HG02588 (cell line): Measurements from ENCODE around the gene TBC1D3H.
"Not testable (repeated sequence)": the region's sequence is repeated elsewhere in the genome, so short reads cannot be mapped to it uniquely, and the experiment has no call there.

Experiments used
- ATAC-seq: cut with Tn5 transposase; IDR thresholded peaks from one replicate; pipeline ENCODE4 v1.9.1; 2021; ENCODE audit warnings: mild to moderate bottlenecking, moderate library complexity; ENCODE audit not compliant: unreplicated experiment

The TBC1D3H gene

DNA sequence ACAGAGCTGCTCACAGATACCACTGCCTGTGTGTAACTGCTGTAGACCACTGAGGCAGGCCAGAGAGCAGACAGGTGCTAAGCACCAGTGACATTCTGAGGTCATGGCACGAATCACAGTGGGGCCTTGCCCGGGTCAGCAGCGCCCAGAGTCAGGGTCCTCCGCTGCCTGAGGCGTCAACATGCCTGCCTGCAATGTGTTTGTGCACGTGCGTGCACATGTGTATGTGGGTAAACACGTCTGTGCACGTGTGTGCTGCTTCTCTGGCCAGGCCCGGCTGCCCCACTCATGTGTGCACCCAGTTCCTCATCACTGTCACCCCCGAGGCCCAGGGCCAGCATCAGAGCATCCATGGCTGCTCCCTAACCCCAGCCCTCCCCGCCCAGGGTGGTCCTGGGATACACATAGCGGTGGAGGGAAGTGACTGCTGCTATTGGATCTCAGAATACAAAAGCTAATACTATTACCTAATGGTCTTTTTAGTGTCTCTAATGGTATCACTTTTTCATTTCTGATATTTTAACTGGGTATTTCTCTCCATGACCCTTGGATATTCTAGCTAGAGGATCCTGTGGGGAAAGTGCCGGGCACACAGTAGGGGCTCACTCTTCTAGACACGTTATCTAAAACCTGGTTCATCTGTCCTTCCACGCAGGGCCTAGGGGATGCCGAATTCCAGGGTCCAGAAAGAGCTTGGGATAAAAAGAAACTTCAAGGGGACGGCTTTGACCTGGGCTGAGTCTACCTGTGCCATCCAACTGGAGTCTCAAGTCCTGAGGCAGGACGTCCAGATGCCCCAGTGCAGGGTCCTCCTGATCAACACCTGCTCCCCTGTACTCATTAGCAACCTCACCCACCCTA lies at the start of gene TBC1D3H:
Gene TBC1D3H, minus strand, starts transcription at position 51 of the 861 bp plus-strand sequence. CDS start 1,540 bp downstream, outside the sequence.
- ATAC-seq = not testable (repeated sequence)

DNA sequence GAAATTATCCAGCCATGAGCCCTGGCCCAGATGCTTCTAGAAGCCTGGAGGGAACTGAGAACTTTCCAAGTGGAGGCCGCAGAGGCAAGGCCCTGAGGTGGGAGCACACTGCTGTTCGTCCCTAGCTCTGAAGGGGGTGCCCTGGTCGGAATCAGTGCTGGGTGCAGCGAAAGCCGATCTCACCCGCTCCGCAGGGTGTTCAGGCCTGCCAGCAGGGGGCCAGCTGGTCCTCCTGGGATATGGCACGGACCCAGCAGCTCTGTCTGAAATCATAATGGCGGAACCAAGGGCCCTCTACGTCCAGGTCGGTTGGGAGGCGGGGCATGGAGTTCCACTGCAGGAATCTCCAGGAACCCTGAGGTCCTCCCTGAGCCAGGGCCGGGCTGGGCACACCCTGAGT lies 40.7 kb upstream of the TBC1D3H start:
- ATAC-seq = not testable (repeated sequence)

DNA sequence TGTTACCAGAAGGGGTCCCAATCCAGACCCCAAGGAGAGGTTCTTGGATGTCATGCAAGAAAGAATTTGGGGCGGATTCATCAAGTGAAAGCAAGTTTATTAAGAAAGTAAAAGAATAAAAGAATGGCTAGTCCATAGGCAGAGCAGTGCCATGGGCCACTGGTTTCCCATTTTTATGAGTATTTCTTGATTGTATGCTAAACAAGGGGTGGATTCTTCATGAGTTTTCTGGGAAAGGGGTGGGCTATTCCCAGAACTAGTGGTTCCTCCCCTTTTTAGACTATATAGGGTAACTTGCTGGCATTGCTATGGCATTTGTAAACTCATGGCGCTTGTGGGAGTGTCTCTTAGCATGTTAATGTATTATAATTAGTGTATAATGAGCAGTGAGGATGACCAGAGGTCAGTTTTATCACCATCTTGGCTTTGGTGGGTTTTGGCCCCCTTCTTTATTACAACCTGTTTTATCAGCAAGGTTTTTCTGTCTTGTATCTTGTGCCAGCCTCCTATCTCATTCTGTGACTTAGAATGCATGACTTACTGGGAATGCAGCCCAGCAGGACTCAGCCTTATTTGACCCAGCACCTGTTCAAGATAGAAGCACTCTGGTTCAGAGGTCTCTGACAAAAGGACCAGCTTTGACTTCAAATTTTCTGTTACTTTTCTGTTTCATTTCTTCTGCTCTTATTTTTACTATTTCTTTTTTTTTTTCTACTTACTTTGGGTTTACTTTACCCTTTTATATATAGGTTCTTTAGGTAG lies 27.1 kb upstream of the TBC1D3H start:
- not testable (repeated sequence) for ATAC-seq

DNA sequence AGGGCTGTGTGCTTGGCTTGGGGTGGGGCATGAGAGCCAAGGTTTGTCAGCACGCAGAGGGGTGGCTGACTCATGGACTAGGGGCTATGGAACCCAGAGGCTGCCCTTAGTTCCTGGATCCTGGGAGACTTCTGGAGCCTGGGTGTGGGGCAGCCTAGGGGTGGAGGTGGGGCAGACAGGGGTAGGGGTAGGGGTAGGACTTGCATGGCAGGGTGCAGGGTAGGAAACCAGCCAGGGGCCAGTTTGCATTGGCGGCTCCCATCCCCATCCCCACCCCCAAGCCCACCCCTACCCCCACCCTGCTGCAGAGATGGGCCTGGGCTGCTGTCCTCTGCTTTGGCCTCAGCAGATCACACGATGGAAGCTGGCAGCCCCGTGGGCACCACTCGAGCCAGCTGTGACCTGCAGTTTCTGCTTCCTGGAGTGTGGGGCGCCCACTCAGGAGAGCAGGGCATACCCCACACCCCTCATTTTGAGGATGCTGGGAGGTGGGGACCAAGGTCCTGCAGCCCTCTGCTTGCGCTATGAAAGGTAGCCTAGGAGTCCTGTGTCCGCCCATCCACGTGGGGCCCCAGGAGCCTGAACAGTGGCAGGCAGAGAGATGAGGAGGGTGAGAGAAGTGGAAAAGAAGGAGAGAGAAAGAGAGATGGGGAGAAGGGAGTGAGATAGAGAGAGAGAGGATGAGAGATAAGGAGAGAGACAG lies 2.9 kb upstream of the TBC1D3H start:
- ATAC-seq = not testable (repeated sequence)

DNA sequence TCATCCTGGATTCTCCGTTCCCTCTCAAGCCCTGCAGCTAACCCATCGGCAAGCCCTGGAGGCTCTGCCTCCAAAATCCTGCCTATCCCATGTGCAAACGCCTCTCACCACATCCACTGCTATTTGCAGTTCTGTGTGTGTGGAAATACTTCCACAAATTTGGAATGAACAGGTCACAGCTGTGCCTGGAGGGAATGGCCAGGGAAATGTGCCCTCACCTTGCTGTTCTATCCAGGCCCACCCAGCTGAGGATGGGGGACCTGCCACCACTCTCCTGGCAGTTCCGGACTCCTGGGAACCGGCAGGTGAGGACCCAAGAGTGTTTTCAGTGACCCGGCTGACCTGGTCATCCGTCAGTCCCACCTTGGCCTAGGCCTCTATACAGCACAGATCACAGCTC lies 12.3 kb downstream of the TBC1D3H start:
- ATAC-seq = not testable (repeated sequence)

DNA sequence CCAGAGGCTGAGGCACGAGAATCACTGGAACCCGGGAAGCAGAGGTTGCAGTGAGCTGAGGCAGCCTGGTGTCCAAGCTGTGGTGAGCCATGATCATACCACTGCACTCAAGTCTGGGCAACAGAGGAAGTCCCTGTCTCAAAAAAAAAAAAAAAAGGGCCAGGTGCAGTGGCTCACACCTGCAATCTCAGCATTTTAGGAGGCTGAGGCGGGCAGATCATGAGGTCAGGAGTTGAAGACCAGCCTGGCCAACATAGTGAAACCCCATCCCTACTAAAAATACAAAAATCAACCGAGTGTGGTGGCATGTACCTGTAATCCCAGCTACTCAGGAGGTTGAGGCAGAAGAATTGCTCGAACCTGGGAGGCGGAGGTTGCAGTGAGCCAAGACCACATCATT lies 25.7 kb downstream of the TBC1D3H start:
- ATAC-seq = not testable (repeated sequence)
